Hepatocyte (in vitro differentiated cells): ENCODE measurements around the gene DHRS12. TPM values are rescaled to one million over a fixed set of nuclear protein-coding genes. Genes with fewer than 3 reads are reported as not detected.

Experiments used
- DNase-seq: peaks from one replicate; pipeline ENCODE4 v3.0.0-alpha.2; 2016; ENCODE audit warnings: low spot score
- H2AFZ ChIP-seq: fragments of 200-600 bp; sonication (generic); 2 replicates; pipeline ENCODE4 v1.6.0; 2016; ENCODE audit warnings: antibody characterized with exemption, mild to moderate bottlenecking
- H3K27ac ChIP-seq: fragments of 200-600 bp; sonication (generic); 2 replicates; pipeline ENCODE4 v1.5.1; 2016; ENCODE audit warnings: mild to moderate bottlenecking
- H3K27me3 ChIP-seq: fragments of 200-600 bp; sonication (generic); 2 replicates; pipeline ENCODE4 v1.6.1; 2016
- H3K36me3 ChIP-seq: fragments of 200-600 bp; sonication (generic); replicated peaks from 2 replicates; pipeline ENCODE4 v1.5.1; 2016; ENCODE audit warnings: low read depth; ENCODE audit not compliant: insufficient read depth
- H3K4me1 ChIP-seq: fragments of 200-600 bp; sonication (generic); 2 replicates; pipeline ENCODE4 v1.5.1; 2016; ENCODE audit warnings: mild to moderate bottlenecking, moderate library complexity; ENCODE audit not compliant: insufficient read depth
- H3K4me2 ChIP-seq: fragments of 200-600 bp; sonication (generic); 2 replicates; pipeline ENCODE4 v1.6.0; 2016
- H3K4me3 ChIP-seq: fragments of 200-600 bp; sonication (generic); 2 replicates; pipeline ENCODE4 v1.5.1; 2016; ENCODE audit warnings: mild to moderate bottlenecking
- H3K79me2 ChIP-seq: fragments of 200-600 bp; sonication (generic); 2 replicates; pipeline ENCODE4 v1.6.0; 2017; ENCODE audit warnings: mild to moderate bottlenecking
- H3K9me2 ChIP-seq: fragments of 200-600 bp; sonication (generic); replicated peaks from 2 replicates; pipeline ENCODE4 v1.6.0; 2017; ENCODE audit warnings: mild to moderate bottlenecking; ENCODE audit not compliant: insufficient read depth
- H3K9me3 ChIP-seq: fragments of 200-600 bp; sonication (generic); 2 replicates; pipeline ENCODE4 v1.5.1; 2016; ENCODE audit warnings: low read depth, mild to moderate bottlenecking
- H4K20me1 ChIP-seq: fragments of 200-600 bp; sonication (generic); 2 replicates; pipeline ENCODE4 v1.6.0; 2016; ENCODE audit warnings: mild to moderate bottlenecking; ENCODE audit not compliant: insufficient read depth, poor library complexity, severe bottlenecking
- CTCF ChIP-seq: fragments of 200-600 bp; sonication (generic); IDR thresholded peaks from 2 replicates; pipeline ENCODE4 v1.5.1; 2016; ENCODE audit warnings: antibody characterized with exemption, mild to moderate bottlenecking; ENCODE audit not compliant: poor library complexity
- EZH2 ChIP-seq: fragments of 200-600 bp; sonication (generic); IDR thresholded peaks from 2 replicates; pipeline ENCODE4 v1.6.1; 2016; ENCODE audit warnings: antibody characterized with exemption, mild to moderate bottlenecking, borderline replicate concordance
- EZH2phosphoT487 ChIP-seq: fragments of 200-600 bp; sonication (generic); IDR thresholded peaks from one replicate; pipeline ENCODE4 v1.6.1; 2018; ENCODE audit warnings: antibody characterized with exemption, mild to moderate bottlenecking, low read depth, moderate library complexity; ENCODE audit not compliant: unreplicated experiment, severe bottlenecking
- WGBS: methylation state at CpG from one replicate; pipeline ENCODE4 v1.1.6; 2016; ENCODE audit warnings: low lambda C conversion rate; ENCODE audit errors: missing lambda C conversion rate; 5-methylcytosine and 5-hydroxymethylcytosine counted together
- polyA plus RNA-seq: library from polyadenylated mRNA; unstranded; fragments of >200 nt; fragmentation: Nextera tagmentation; extraction: Ambion mirVana; gene quantifications from 2 replicates; pipeline ENCODE4 v1.2.1, GENCODE V29; 2016
- total RNA-seq: library from RNA; depleted of rRNA; stranded (reverse); fragments of >200 nt; gene quantifications from 2 replicates; pipeline ENCODE4 v1.2.3, GENCODE V29; 2014

Gene DHRS12
- total and polyA plus RNA-seq, 2 experiments from 2014 or later, result 4.6 to 13.5 TPM

GRCh38 chr13:51784097-51784496 lies 19.9 kb downstream of the DHRS12 start:
- Histone ChIP-seq H4K20me1 (no peaks in the 10 kb centered on the region), H3K27ac (no peak overlapping the region), H3K4me1 (peaks cover 14% of the 10 kb centered on the region), H2AFZ (no peak overlapping the region), H3K4me2 (no peak overlapping the region), H3K4me3 (no peak overlapping the region), H3K9me2 (no peaks in the 10 kb centered on the region), H3K36me3 (no peaks in the 10 kb centered on the region), H3K27me3 (no peaks in the 10 kb centered on the region), H3K79me2 (no peaks in the 10 kb centered on the region), H3K9me3 (no peaks in the 10 kb centered on the region)
- WGBS, result 96% methylated on average over 1 of the region's 1 CpG
- TF ChIP-seq CTCF, result no peak
- no peak for TF ChIP-seq EZH2
- TF ChIP-seq EZH2phosphoT487, result no peak
- no peak for DNase-seq

- H3K4me2 ChIP-seq, result no peak overlapping the region
- no peak for DNase-seq
- H3K27me3 ChIP-seq, result no peaks in the 10 kb centered on the region
- H3K4me3 ChIP-seq, result no peak overlapping the region
- H3K9me2 ChIP-seq, result no peaks in the 10 kb centered on the region
- H2AFZ ChIP-seq, result no peak overlapping the region
- H3K79me2 ChIP-seq, result no peaks in the 10 kb centered on the region
- H3K9me3 ChIP-seq, result no peaks in the 10 kb centered on the region
- WGBS, result 86% methylated on average over 9 of the region's 9 CpGs
- H3K27ac ChIP-seq, result no peak overlapping the region
- H3K4me1 ChIP-seq, result peaks cover 14% of the 10 kb centered on the region
- H4K20me1 ChIP-seq, result no peaks in the 10 kb centered on the region
- TF ChIP-seq EZH2 (no peak), EZH2phosphoT487 (no peak), CTCF (no peak)
- H3K36me3 ChIP-seq, result no peaks in the 10 kb centered on the region
These were observed 20.4 kb downstream of the DHRS12 start for GRCh38 chr13:51783428-51784094.

- Histone ChIP-seq H3K9me2 (no peaks in the 10 kb centered on the region), H3K9me3 (no peaks in the 10 kb centered on the region), H2AFZ (no peak overlapping the region), H3K27ac (no peak overlapping the region), H3K79me2 (no peaks in the 10 kb centered on the region), H3K4me1 (peaks cover 13% of the 10 kb centered on the region), H3K36me3 (no peaks in the 10 kb centered on the region), H3K4me2 (no peak overlapping the region), H3K4me3 (no peak overlapping the region), H3K27me3 (no peaks in the 10 kb centered on the region), H4K20me1 (no peaks in the 10 kb centered on the region)
- peak; percentile 31 for DNase-seq
- 84% methylated on average over 14 of the region's 15 CpGs for WGBS
- TF ChIP-seq EZH2phosphoT487 (no peak), EZH2 (no peak), CTCF (no peak)
These were observed 21.8 kb downstream of the DHRS12 start for GRCh38 chr13:51782026-51782710.
